ENCODE measurements around the gene ZNF317. TPM values are rescaled to one million over a fixed set of nuclear protein-coding genes. Genes with fewer than 3 reads are reported as not detected.

Gene ZNF317
- total and polyA plus RNA-seq, 9 of the 15 experiments (the other 6 are each of a cell fraction or from before 2014, with no cell fraction given), result 17.3 to 43.2 (median 34.8) TPM

DNA sequence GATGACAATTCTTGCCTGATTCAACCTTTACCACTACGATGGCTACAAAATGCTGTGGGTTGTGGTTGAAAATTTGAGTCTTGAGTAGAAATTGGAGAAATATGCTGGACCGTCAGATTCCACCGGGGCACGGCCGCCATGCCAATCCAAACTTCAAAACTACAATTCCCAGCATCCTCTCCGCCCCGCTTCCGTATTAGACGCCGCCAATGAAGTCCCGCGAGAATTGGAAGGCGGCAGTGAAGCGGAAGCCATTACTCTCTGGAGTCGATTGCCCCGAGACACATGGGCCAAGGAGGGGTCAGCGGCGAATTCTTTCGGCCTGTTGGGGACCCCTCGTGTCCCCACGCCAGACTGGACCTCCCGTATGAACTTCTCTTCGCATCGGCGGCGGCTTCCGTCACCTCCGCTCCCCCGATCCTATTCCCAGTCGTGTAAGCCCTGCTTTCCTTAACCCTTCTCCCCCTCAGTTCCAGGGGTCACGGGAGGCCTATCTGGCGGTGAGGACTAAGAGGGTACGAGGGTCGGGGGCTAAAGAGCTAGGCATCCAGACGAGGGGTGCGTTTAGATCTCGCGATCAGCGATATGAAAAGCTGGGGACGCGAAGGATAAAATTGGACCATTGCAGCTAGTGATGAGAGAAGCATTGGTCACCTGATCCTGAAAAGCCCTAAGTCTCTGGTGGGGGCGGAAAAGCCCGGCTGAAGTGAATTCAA lies at the start of gene ZNF317 (continued):
- TF ChIP-seq, protein P1, sequence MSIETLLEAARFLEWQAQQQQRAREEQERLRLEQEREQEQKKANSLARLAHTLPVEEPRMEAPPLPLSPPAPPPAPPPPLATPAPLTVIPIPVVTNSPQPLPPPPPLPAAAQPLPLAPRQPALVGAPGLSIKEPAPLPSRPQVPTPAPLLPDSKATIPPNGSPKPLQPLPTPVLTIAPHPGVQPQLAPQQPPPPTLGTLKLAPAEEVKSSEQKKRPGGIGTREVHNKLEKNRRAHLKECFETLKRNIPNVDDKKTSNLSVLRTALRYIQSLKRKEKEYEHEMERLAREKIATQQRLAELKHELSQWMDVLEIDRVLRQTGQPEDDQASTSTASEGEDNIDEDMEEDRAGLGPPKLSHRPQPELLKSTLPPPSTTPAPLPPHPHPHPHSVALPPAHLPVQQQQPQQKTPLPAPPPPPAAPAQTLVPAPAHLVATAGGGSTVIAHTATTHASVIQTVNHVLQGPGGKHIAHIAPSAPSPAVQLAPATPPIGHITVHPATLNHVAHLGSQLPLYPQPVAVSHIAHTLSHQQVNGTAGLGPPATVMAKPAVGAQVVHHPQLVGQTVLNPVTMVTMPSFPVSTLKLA (conservative IDR thresholded peaks at IDR 0.05), result peak; percentile 53 to 75
- TF ChIP-seq HDAC2 (IDR thresholded peaks at IDR 0.05) (0 out of 2 replicates have a peak, but pooled peaks have one; percentile 59), CBFA2T2 (conservative IDR thresholded peaks at IDR 0.05) (0 out of 2 replicates have a peak, but pooled peaks have one; percentile 10), ZFX (CRISPR knock-in tag; IDR thresholded peaks at IDR 0.05) (peak; percentile 76), SMARCA4 (IDR thresholded peaks at IDR 0.05) (peak; percentile 32; the same call in 1 of the 2 replicates), ZBTB17 (CRISPR knock-in tag; IDR thresholded peaks at IDR 0.05) (0 out of 2 replicates have a peak, but pooled peaks have one; percentile 27), ASH1L (IDR thresholded peaks at IDR 0.05; ENCODE audit: borderline replicate concordance, low read depth, partially characterized antibody) (peak; percentile 84), GATAD2A (IDR thresholded peaks at IDR 0.05) (0 out of 2 replicates have a peak, but pooled peaks have one; percentile 16), BRCA1 (IDR thresholded peaks at IDR 0.05) (no peak), BRCA1 (CRISPR knock-in tag; IDR thresholded peaks at IDR 0.05) (no peak), FOXJ2 (tag; IDR thresholded peaks at IDR 0.05) (0 out of 2 replicates have a peak, but pooled peaks have one; percentile 39), RBBP5 (IDR thresholded peaks at IDR 0.05; ENCODE audit: borderline replicate concordance, insufficient read depth, low read length, poor library complexity, severe bottlenecking) (peak; percentile 99), RBM25 (IDR thresholded peaks at IDR 0.05; ENCODE audit: low read depth, low read length, severe bottlenecking) (peak; percentile 78)
- TF ChIP-seq, protein P2, sequence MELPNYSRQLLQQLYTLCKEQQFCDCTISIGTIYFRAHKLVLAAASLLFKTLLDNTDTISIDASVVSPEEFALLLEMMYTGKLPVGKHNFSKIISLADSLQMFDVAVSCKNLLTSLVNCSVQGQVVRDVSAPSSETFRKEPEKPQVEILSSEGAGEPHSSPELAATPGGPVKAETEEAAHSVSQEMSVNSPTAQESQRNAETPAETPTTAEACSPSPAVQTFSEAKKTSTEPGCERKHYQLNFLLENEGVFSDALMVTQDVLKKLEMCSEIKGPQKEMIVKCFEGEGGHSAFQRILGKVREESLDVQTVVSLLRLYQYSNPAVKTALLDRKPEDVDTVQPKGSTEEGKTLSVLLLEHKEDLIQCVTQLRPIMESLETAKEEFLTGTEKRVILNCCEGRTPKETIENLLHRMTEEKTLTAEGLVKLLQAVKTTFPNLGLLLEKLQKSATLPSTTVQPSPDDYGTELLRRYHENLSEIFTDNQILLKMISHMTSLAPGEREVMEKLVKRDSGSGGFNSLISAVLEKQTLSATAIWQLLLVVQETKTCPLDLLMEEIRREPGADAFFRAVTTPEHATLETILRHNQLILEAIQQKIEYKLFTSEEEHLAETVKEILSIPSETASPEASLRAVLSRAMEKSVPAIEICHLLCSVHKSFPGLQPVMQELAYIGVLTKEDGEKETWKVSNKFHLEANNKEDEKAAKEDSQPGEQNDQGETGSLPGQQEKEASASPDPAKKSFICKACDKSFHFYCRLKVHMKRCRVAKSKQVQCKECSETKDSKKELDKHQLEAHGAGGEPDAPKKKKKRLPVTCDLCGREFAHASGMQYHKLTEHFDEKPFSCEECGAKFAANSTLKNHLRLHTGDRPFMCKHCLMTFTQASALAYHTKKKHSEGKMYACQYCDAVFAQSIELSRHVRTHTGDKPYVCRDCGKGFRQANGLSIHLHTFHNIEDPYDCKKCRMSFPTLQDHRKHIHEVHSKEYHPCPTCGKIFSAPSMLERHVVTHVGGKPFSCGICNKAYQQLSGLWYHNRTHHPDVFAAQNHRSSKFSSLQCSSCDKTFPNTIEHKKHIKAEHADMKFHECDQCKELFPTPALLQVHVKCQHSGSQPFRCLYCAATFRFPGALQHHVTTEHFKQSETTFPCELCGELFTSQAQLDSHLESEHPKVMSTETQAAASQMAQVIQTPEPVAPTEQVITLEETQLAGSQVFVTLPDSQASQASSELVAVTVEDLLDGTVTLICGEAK (IDR thresholded peaks at IDR 0.05), result peak; percentile 85
- TF ChIP-seq, protein P2 (CRISPR knock-in tag; IDR thresholded peaks at IDR 0.05), result no peak
- TF ChIP-seq, protein P3, sequence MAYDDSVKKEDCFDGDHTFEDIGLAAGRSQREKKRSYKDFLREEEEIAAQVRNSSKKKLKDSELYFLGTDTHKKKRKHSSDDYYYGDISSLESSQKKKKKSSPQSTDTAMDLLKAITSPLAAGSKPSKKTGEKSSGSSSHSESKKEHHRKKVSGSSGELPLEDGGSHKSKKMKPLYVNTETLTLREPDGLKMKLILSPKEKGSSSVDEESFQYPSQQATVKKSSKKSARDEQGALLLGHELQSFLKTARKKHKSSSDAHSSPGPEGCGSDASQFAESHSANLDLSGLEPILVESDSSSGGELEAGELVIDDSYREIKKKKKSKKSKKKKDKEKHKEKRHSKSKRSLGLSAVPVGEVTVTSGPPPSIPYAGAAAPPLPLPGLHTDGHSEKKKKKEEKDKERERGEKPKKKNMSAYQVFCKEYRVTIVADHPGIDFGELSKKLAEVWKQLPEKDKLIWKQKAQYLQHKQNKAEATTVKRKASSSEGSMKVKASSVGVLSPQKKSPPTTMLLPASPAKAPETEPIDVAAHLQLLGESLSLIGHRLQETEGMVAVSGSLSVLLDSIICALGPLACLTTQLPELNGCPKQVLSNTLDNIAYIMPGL (CRISPR knock-in tag; IDR thresholded peaks at IDR 0.05), result peak; percentile 63; the same call in 1 of the 2 replicates
